Measurements from ENCODE around the gene HEXA. TPM values are rescaled to one million over a fixed set of nuclear protein-coding genes. Genes with fewer than 3 reads are reported as not detected.

The HEXA gene
- total and polyA plus RNA-seq, 2 donors (not counting 1 experiment from before 2014, with no cell fraction given), result 151 to 182 TPM

- POLR2A ChIA-PET, result no interaction called here
- H3K9ac ChIP-seq (ENCODE audit: low read length), result no peak overlapping the region
- H3K27me3 ChIP-seq (replicated peaks in 1 of 4; ENCODE audit: control extremely low read depth in 1 of 4, control insufficient read depth in 3 of 4, insufficient read depth in 4 of 4, low read length in 3 of 4), result no peaks in the 10 kb centered on the region
- no peak overlapping the region for H3K4me3 ChIP-seq (ENCODE audit: control extremely low read depth in 1 of 5, extremely low read depth in 1 of 5, insufficient read depth in 1 of 5, low read depth in 2 of 5, low read length in 4 of 5)
- H3K27ac ChIP-seq (ENCODE audit: low read length in 2 of 2), result no peak overlapping the region
- Mint-ChIP-seq H3K27ac (no peak overlapping the region), H3K4me3 (no peak overlapping the region), H3K9me3 (ENCODE audit: insufficient read depth) (no peaks in the 10 kb centered on the region), H3K4me1 (peaks cover 16% of the 10 kb centered on the region), H3K27me3 (no peaks in the 10 kb centered on the region)
- H3K9me3 ChIP-seq (ENCODE audit: control extremely low read depth in 1 of 3, control insufficient read depth in 2 of 3, insufficient read depth in 1 of 3, low read length in 2 of 3), result no peaks in the 10 kb centered on the region
- peaks cover 0 to 6% of the 10 kb centered on the region in 2 donors for H3K4me1 ChIP-seq (ENCODE audit: control insufficient read depth in 2 of 2, insufficient read depth in 2 of 2, low read length in 2 of 2)
- ATAC-seq (ENCODE audit: low read depth), result no peak
- H3K79me2 ChIP-seq (ENCODE audit: control insufficient read depth, insufficient read depth, low read length), result peaks cover 27% of the 10 kb centered on the region
- WGBS (ENCODE audit: insufficient coverage), result no CpG with 5 or more reads among the region's 1 CpG
- peaks cover 39% of the 10 kb centered on the region for H4K20me1 ChIP-seq (ENCODE audit: control insufficient read depth, insufficient read depth, low read length, poor library complexity, severe bottlenecking)
- H3K36me3 ChIP-seq (replicated peaks in 1 of 2; ENCODE audit: control extremely low read depth in 1 of 2, control insufficient read depth in 1 of 2, extremely low read depth in 1 of 2, insufficient read depth in 2 of 2, low read length in 1 of 2), result peaks cover 18 to 76% of the 10 kb centered on the region in 2 experiments
- no peak overlapping the region for H3K4me2 ChIP-seq (replicated peaks; ENCODE audit: low read depth, low read length, poor library complexity, severe bottlenecking)
- H2AFZ ChIP-seq (ENCODE audit: insufficient read depth, low read depth, low read length, poor library complexity, severe bottlenecking), result no peak overlapping the region
- TF ChIP-seq CTCF (IDR thresholded peaks at IDR 0.05), result no peak
- no peak for DNase-seq
- intact Hi-C loops (cut with micrococcal nuclease), result no loop called here
- CTCF ChIA-PET, result no interaction called here
Observed at GRCh38 chr15:72354496-72354895, 21.3 kb downstream of the HEXA start.

GRCh38 chr15:72353266-72353665 lies 22.5 kb downstream of the HEXA start:
- no peak overlapping the region for H2AFZ ChIP-seq (ENCODE audit: insufficient read depth, low read depth, low read length, poor library complexity, severe bottlenecking)
- peaks cover 16% of the 10 kb centered on the region for H3K79me2 ChIP-seq (ENCODE audit: control insufficient read depth, insufficient read depth, low read length)
- TF ChIP-seq CTCF (IDR thresholded peaks at IDR 0.05) (no peak), EZH2 (IDR thresholded peaks at IDR 0.05; ENCODE audit: borderline replicate concordance, insufficient read depth, low read depth, low read length, poor library complexity, severe bottlenecking) (no peak)
- no peak for DNase-seq
- H3K36me3 ChIP-seq (replicated peaks in 1 of 2; ENCODE audit: control extremely low read depth in 1 of 2, control insufficient read depth in 1 of 2, extremely low read depth in 1 of 2, insufficient read depth in 2 of 2, low read length in 1 of 2), result peaks cover 18 to 81% of the 10 kb centered on the region in 2 experiments
- H3K4me1 Mint-ChIP-seq, result peaks cover 9% of the 10 kb centered on the region
- no peaks in the 10 kb centered on the region for H3K9me3 Mint-ChIP-seq (ENCODE audit: insufficient read depth)
- H3K27ac ChIP-seq (ENCODE audit: low read length in 2 of 2), result no peak overlapping the region
- no peak for ATAC-seq (ENCODE audit: low read depth)
- no peak overlapping the region for H3K9ac ChIP-seq (ENCODE audit: low read length)
- 95% methylated on average over 2 of the region's 2 CpGs for WGBS (ENCODE audit: insufficient coverage)
- H3K4me1 ChIP-seq (ENCODE audit: control insufficient read depth in 2 of 2, insufficient read depth in 2 of 2, low read length in 2 of 2), result no peaks in the 10 kb centered on the region
- H3K4me3 ChIP-seq (ENCODE audit: control extremely low read depth in 1 of 5, extremely low read depth in 1 of 5, insufficient read depth in 1 of 5, low read depth in 2 of 5, low read length in 4 of 5), result no peak overlapping the region
- intact Hi-C loops (cut with micrococcal nuclease), result no loop called here
- H3K27me3 ChIP-seq (replicated peaks in 1 of 4; ENCODE audit: control extremely low read depth in 1 of 4, control insufficient read depth in 3 of 4, insufficient read depth in 4 of 4, low read length in 3 of 4), result no peaks in the 10 kb centered on the region
- H4K20me1 ChIP-seq (ENCODE audit: control insufficient read depth, insufficient read depth, low read length, poor library complexity, severe bottlenecking), result peaks cover 27% of the 10 kb centered on the region
- no peak overlapping the region for H3K27ac Mint-ChIP-seq
- POLR2A ChIA-PET, result no interaction called here
- no peaks in the 10 kb centered on the region for H3K27me3 Mint-ChIP-seq
- H3K4me2 ChIP-seq (replicated peaks; ENCODE audit: low read depth, low read length, poor library complexity, severe bottlenecking), result no peak overlapping the region
- no peak overlapping the region for H3K4me3 Mint-ChIP-seq
- CTCF ChIA-PET, result interaction anchor here (1.2 to 1.7 kb wide), 3 partner anchors 12 to 153 kb away, joined by 3 to 4 read pairs (median 3); no protein-coding TSS in a partner anchor
- H3K9me3 ChIP-seq (ENCODE audit: control extremely low read depth in 1 of 3, control insufficient read depth in 2 of 3, insufficient read depth in 1 of 3, low read length in 2 of 3), result no peaks in the 10 kb centered on the region
